DOHH2 (cell line): ENCODE measurements around the gene TBL1X.
"Not testable (repeated sequence)": the region's sequence is repeated elsewhere in the genome, so short reads cannot be mapped to it uniquely, and the experiment has no call there.

Source experiments
- H3F3A ChIP-seq: fragments of 200-600 bp; sonication (generic), shearing (Covaris generic); 2 replicates; pipeline ENCODE4 v1.6.0; 2016; ENCODE audit warnings: antibody characterized with exemption, mild to moderate bottlenecking; ENCODE audit not compliant: control insufficient read depth, insufficient read depth
- H3K27ac ChIP-seq: fragments of 200-600 bp; sonication (generic); 2 replicates; pipeline ENCODE4 v1.5.1; 2014; ENCODE audit warnings: low read depth, mild to moderate bottlenecking, low read length, moderate library complexity
- H3K27me3 ChIP-seq: fragments of 200-600 bp; sonication (generic); 2 replicates; pipeline ENCODE4 v1.6.1; 2014; ENCODE audit warnings: mild to moderate bottlenecking, low read length, mixed read lengths; ENCODE audit not compliant: control insufficient read depth
- H3K36me3 ChIP-seq: fragments of 200-600 bp; sonication (generic); 2 replicates; pipeline ENCODE4 v1.6.1; 2014; ENCODE audit warnings: mild to moderate bottlenecking, low read length, moderate library complexity, mixed read lengths; ENCODE audit not compliant: control insufficient read depth
- H3K4me1 ChIP-seq: fragments of 200-600 bp; sonication (generic); 2 replicates; pipeline ENCODE4 v1.6.1; 2014; ENCODE audit warnings: mild to moderate bottlenecking, low read length, mixed read lengths; ENCODE audit not compliant: control insufficient read depth
- H3K4me2 ChIP-seq: fragments of 200-600 bp; sonication (generic); 2 replicates; pipeline ENCODE4 v1.6.0; 2014; ENCODE audit warnings: mild to moderate bottlenecking, low read length, moderate library complexity
- H3K4me3 ChIP-seq: fragments of 200-600 bp; sonication (generic); 2 replicates; pipeline ENCODE4 v1.5.1; 2014; ENCODE audit warnings: mild to moderate bottlenecking, low read length, mixed read lengths
- H3K79me2 ChIP-seq: fragments of 200-600 bp; sonication (generic); 2 replicates; pipeline ENCODE4 v1.6.1; 2014; ENCODE audit warnings: mild to moderate bottlenecking, low read length, mixed read lengths; ENCODE audit not compliant: control insufficient read depth
- H3K9me2 ChIP-seq: fragments of 200-600 bp; sonication (generic); replicated peaks from 2 replicates; pipeline ENCODE4 v1.6.1; 2014; ENCODE audit warnings: mild to moderate bottlenecking, low read length, mixed read lengths; ENCODE audit not compliant: control insufficient read depth
- H3K9me3 ChIP-seq: fragments of 200-600 bp; sonication (generic); 2 replicates; pipeline ENCODE4 v1.6.1; 2014; ENCODE audit warnings: antibody characterized with exemption, low read length, mixed read lengths; ENCODE audit not compliant: control insufficient read depth, insufficient read depth
- H4K20me1 ChIP-seq: fragments of 200-600 bp; sonication (generic); 2 replicates; pipeline ENCODE4 v1.6.0; 2014; ENCODE audit warnings: low read depth, mild to moderate bottlenecking, antibody characterized with exemption, low read length, moderate library complexity; ENCODE audit not compliant: control insufficient read depth, insufficient read depth
- CTCF ChIP-seq: fragments of 200-600 bp; sonication (generic); IDR thresholded peaks from one replicate; pipeline ENCODE4 v1.5.1; 2014; ENCODE audit warnings: antibody characterized with exemption, mild to moderate bottlenecking, low read depth, low read length; ENCODE audit not compliant: poor library complexity, severe bottlenecking
- EZH2phosphoT487 ChIP-seq: fragments of 200-600 bp; sonication (generic); IDR thresholded peaks from 2 replicates; pipeline ENCODE4 v1.6.1; 2017; ENCODE audit warnings: borderline replicate concordance, mild to moderate bottlenecking, antibody characterized with exemption, low read length, moderate library complexity, mixed read lengths

TBL1X gene

GRCh38 chrX:9767375-9767774, 302.5 kb downstream of the TBL1X start:
- Histone ChIP-seq H3K27me3 (no peaks in the 10 kb centered on the region), H3K4me1 (peaks cover 20% of the 10 kb centered on the region), H3K36me3 (no peaks in the 10 kb centered on the region), H3K4me2 (no peak overlapping the region), H3K4me3 (no peak overlapping the region), H3K9me2 (no peaks in the 10 kb centered on the region), H3K79me2 (no peaks in the 10 kb centered on the region), H3K9me3 (no peaks in the 10 kb centered on the region), H3K27ac (no peak overlapping the region), H3F3A (no peaks in the 10 kb centered on the region), H4K20me1 (no peaks in the 10 kb centered on the region)
- TF ChIP-seq EZH2phosphoT487 = no peak
- TF ChIP-seq CTCF = no peak

- not testable (repeated sequence) for H3K4me2 ChIP-seq, H3K36me3 ChIP-seq, H4K20me1 ChIP-seq, H3K79me2 ChIP-seq, H3K4me3 ChIP-seq, H3K27me3 ChIP-seq, H3K9me3 ChIP-seq, H3K9me2 ChIP-seq, H3K27ac ChIP-seq, H3F3A ChIP-seq
- peaks cover 23% of the 10 kb centered on the region for H3K4me1 ChIP-seq
Observed at GRCh38 chrX:9768321-9768839, 303.5 kb downstream of the TBL1X start.

- Histone ChIP-seq H4K20me1 (no peaks in the 10 kb centered on the region), H3K4me2 (no peak overlapping the region), H3K9me2 (no peaks in the 10 kb centered on the region)
Observed at GRCh38 chrX:9770319-9770718, 305.5 kb downstream of the TBL1X start.

GRCh38 chrX:9772943-9773342, 308.1 kb downstream of the TBL1X start:
- Histone ChIP-seq H3F3A (no peaks in the 10 kb centered on the region), H3K4me1 (peaks cover 15% of the 10 kb centered on the region), H3K27me3 (peaks cover 6% of the 10 kb centered on the region; the same call in 1 of the 2 replicates), H3K79me2 (no peaks in the 10 kb centered on the region), H3K9me3 (no peaks in the 10 kb centered on the region), H3K9me2 (no peaks in the 10 kb centered on the region), H3K36me3 (no peaks in the 10 kb centered on the region), H3K4me3 (no peak overlapping the region), H3K4me2 (no peak overlapping the region), H3K27ac (no peak overlapping the region), H4K20me1 (no peaks in the 10 kb centered on the region)
- TF ChIP-seq CTCF (no peak), EZH2phosphoT487 (no peak)

More at GRCh38 chrX:9770319-9770718, 305.5 kb downstream of the TBL1X start:
- H3K36me3 ChIP-seq = no peaks in the 10 kb centered on the region
- H3K79me2 ChIP-seq = no peaks in the 10 kb centered on the region
- H3K9me3 ChIP-seq = no peaks in the 10 kb centered on the region
- no peak overlapping the region for H3K27ac ChIP-seq
- no peaks in the 10 kb centered on the region for H3K27me3 ChIP-seq
- peaks cover 23% of the 10 kb centered on the region for H3K4me1 ChIP-seq
- no peak for TF ChIP-seq CTCF
- no peak for TF ChIP-seq EZH2phosphoT487
- H3F3A ChIP-seq = no peaks in the 10 kb centered on the region
- no peak overlapping the region for H3K4me3 ChIP-seq
